HG03095 (cell line): ENCODE data around the gene SFXN2.
"Not testable (repeated sequence)": the region's sequence is repeated elsewhere in the genome, so short reads cannot be mapped to it uniquely, and the experiment has no call there.

Experiments used
- ATAC-seq: cut with Tn5 transposase; IDR thresholded peaks from one replicate; pipeline ENCODE4 v1.9.1; 2021; ENCODE audit warnings: moderate library complexity; ENCODE audit not compliant: unreplicated experiment

The SFXN2 gene

GRCh38 chr10:102718220-102718619, 3.8 kb downstream of the SFXN2 start:
- no peak for ATAC-seq

GRCh38 chr10:102720337-102720736, 5.9 kb downstream of the SFXN2 start:
- no peak for ATAC-seq

GRCh38 chr10:102720775-102721301, 6.4 kb downstream of the SFXN2 start:
- ATAC-seq: no peak

- no peak for ATAC-seq
Observed at GRCh38 chr10:102721954-102722353, 7.5 kb downstream of the SFXN2 start.

GRCh38 chr10:102723989-102724388, 9.6 kb downstream of the SFXN2 start:
- no peak for ATAC-seq

GRCh38 chr10:102726274-102726673, 11.8 kb downstream of the SFXN2 start:
- no peak for ATAC-seq

- no peak for ATAC-seq
Observed at GRCh38 chr10:102727037-102727818, 12.8 kb downstream of the SFXN2 start.

GRCh38 chr10:102729029-102730026, 14.9 kb downstream of the SFXN2 start:
- no peak for ATAC-seq

- ATAC-seq: no peak
Observed at GRCh38 chr10:102731222-102731800, 16.9 kb downstream of the SFXN2 start.

- ATAC-seq: no peak
Observed at GRCh38 chr10:102732661-102733060, 18.2 kb downstream of the SFXN2 start.

GRCh38 chr10:102735065-102735562, 20.7 kb downstream of the SFXN2 start:
- ATAC-seq: no peak

- no peak for ATAC-seq
Observed at GRCh38 chr10:102738692-102739121, 24.3 kb downstream of the SFXN2 start.

- ATAC-seq: no peak
Observed at GRCh38 chr10:102740229-102740628, 25.8 kb downstream of the SFXN2 start.

GRCh38 chr10:102741726-102742237, 27.3 kb downstream of the SFXN2 start:
- no peak for ATAC-seq

GRCh38 chr10:102742313-102742712, 27.9 kb downstream of the SFXN2 start:
- ATAC-seq: not testable (repeated sequence)

- no peak for ATAC-seq
Observed at GRCh38 chr10:102743078-102743587, 28.7 kb downstream of the SFXN2 start.

- peak; percentile 94 for ATAC-seq
Observed at GRCh38 chr10:102743588-102744373, 29.3 kb downstream of the SFXN2 start, which contains the start of gene WBP1L. Gene WBP1L (plus strand): TSS chr10:102743948. CDS start chr10:102744054, 106 bp downstream.

GRCh38 chr10:102744374-102745051, 30.1 kb downstream of the SFXN2 start:
- ATAC-seq: no peak

GRCh38 chr10:102745157-102745556, 30.7 kb downstream of the SFXN2 start:
- no peak for ATAC-seq
